ENCODE data around the gene FSTL1.

Gene FSTL1

GRCh38 chr3:120350401-120350941 lies 100.3 kb downstream of the FSTL1 start:
- peak overlapping the region; percentile 92 for H3K27ac ChIP-seq
- TF ChIP-seq CTCF (conservative IDR thresholded peaks at IDR 0.05): no peak

- no peak for TF ChIP-seq CTCF (conservative IDR thresholded peaks at IDR 0.05)
- H3K27ac ChIP-seq: peak overlapping the region; percentile 92
These were observed 101.0 kb downstream of the FSTL1 start for GRCh38 chr3:120349855-120350125.

GRCh38 chr3:120348991-120349854 lies 101.6 kb downstream of the FSTL1 start, which contains the start of gene LRRC58:
Gene LRRC58 (minus strand): TSS chr3:120349354. CDS start chr3:120349243, 111 bp downstream.
- peak; percentile 55 for TF ChIP-seq CTCF (conservative IDR thresholded peaks at IDR 0.05)
- H3K27ac ChIP-seq: peak within 1 kb of the TSS; percentile 92

GRCh38 chr3:120348065-120348990 lies 102.5 kb downstream of the FSTL1 start:
- peak overlapping the region; percentile 92 for H3K27ac ChIP-seq
- no peak for TF ChIP-seq CTCF (conservative IDR thresholded peaks at IDR 0.05)

- no peak for TF ChIP-seq CTCF (conservative IDR thresholded peaks at IDR 0.05)
These were observed 106.4 kb downstream of the FSTL1 start for GRCh38 chr3:120344349-120344748.

More at GRCh38 chr3:120344349-120344748, 106.4 kb downstream of the FSTL1 start:
- H3K27ac ChIP-seq: no peak overlapping the region
